DND-41 (cell line): ENCODE results near the gene SBNO1.

Experiments
- ATAC-seq: fragments of 200-7000 bp; cut with Tn5 transposase; 3 replicates; pipeline ENCODE4 v1.9.1; 2021; ENCODE audit warnings: low read depth; ENCODE audit not compliant: insufficient read depth
- DNase-seq: peaks from one replicate; pipeline ENCODE4 v3.0.0-alpha.2; 2020
- H2AFZ ChIP-seq: 2 replicates; pipeline ENCODE4 v1.6.0; 2012; ENCODE audit warnings: low read depth, low read length
- H3K27ac ChIP-seq: 2 replicates; pipeline ENCODE4 v1.5.1; 2012; ENCODE audit warnings: low read length, inconsistent platforms
- H3K27me3 ChIP-seq: fragments of 200-600 bp; sonication (generic); 2 replicates; pipeline ENCODE4 v1.6.0; 2012; ENCODE audit warnings: low read length, mild to moderate bottlenecking, inconsistent platforms; ENCODE audit not compliant: insufficient read depth, poor library complexity
- H3K36me3 ChIP-seq: 2 replicates; pipeline ENCODE4 v1.5.1; 2012; ENCODE audit warnings: low read length, inconsistent platforms; ENCODE audit not compliant: insufficient read depth
- H3K4me1 ChIP-seq: 2 replicates; pipeline ENCODE4 v1.5.1; 2012; ENCODE audit warnings: mild to moderate bottlenecking, low read length; ENCODE audit not compliant: insufficient read depth
- H3K4me2 ChIP-seq: 2 replicates; pipeline ENCODE4 v1.6.0; 2012; ENCODE audit warnings: mild to moderate bottlenecking, moderate library complexity, low read length, inconsistent platforms; ENCODE audit not compliant: insufficient read depth
- H3K4me3 ChIP-seq, 2 experiments: fragments of 200-600 bp in 1 of 2; shearing (Covaris generic) in 1 of 2; 2 replicates each; pipeline ENCODE4 v1.5.1; 2012 to 2016; ENCODE audit warnings: inconsistent platforms in 2 of 2, low read length in 2 of 2, mild to moderate bottlenecking in 2 of 2, low read depth in 1 of 2, moderate library complexity in 1 of 2
- H3K79me2 ChIP-seq: 2 replicates; pipeline ENCODE4 v1.6.0; 2012; ENCODE audit warnings: low read length, inconsistent platforms; ENCODE audit not compliant: insufficient read depth
- H3K9ac ChIP-seq: 2 replicates; pipeline ENCODE4 v1.6.0; 2012; ENCODE audit warnings: low read depth, mild to moderate bottlenecking, inconsistent platforms, low read length, moderate library complexity
- H3K9me3 ChIP-seq: 2 replicates; pipeline ENCODE4 v1.5.1; 2012; ENCODE audit warnings: low read length, moderate library complexity, mild to moderate bottlenecking, inconsistent platforms; ENCODE audit not compliant: insufficient read depth, severe bottlenecking
- H4K20me1 ChIP-seq: 2 replicates; pipeline ENCODE4 v1.6.0; 2012; ENCODE audit warnings: low read length; ENCODE audit not compliant: insufficient read depth
- EZH2 ChIP-seq: IDR thresholded peaks from 3 replicates; pipeline ENCODE4 v1.6.1; 2012; ENCODE audit warnings: borderline replicate concordance, low read depth, mild to moderate bottlenecking, moderate library complexity, low read length, inconsistent platforms; ENCODE audit not compliant: severe bottlenecking
- TF ChIP-seq, protein P1 (sequence below): IDR thresholded peaks from 2 replicates; pipeline ENCODE4 v1.5.1; 2012; ENCODE audit warnings: borderline replicate concordance, low read length, moderate library complexity, mild to moderate bottlenecking; ENCODE audit not compliant: poor library complexity, severe bottlenecking; ENCODE audit errors: extremely low read depth

The SBNO1 gene

DNA sequence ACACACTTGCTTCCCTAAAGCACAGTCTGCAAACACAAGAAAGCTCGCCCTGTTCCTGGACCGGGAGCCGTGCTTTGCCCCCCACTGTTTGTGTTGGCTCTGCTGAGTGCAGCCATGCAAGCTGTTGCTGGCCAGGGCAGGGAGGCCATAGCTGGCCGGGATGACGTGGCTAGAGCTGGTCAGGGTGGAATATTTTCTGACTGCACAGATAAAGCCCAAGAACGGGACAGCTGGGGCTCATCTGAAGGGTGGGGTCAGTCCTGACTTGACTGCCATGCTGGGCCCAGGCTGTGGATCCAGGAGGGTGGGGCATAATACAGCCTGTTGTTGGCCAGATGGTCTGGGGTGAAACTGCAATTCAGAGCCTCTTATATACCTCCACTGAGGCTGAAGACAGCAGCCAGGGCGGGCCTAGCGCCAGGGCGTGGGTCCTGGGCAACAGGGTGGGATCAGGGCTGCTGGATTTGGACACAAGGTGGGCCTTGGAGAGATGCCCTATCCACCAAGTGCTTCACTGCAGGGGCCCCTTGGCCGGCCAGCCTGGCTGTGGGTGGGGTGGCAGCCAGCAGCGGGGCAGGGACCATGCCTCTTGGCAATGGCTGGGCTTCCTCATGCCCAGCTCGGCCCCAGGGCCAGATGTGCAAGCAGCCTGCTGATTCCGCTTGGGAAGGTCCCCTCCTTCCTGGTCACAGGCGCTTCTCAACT is 34.1 kb upstream of the SBNO1 start:
- Histone ChIP-seq H3K27ac (no peak overlapping the region), H3K4me3 (no peak overlapping the region), H3K36me3 (peaks cover 81% of the 10 kb centered on the region), H2AFZ (no peak overlapping the region), H3K27me3 (no peaks in the 10 kb centered on the region), H3K9ac (no peak overlapping the region), H4K20me1 (peaks cover 60% of the 10 kb centered on the region), H3K4me2 (no peak overlapping the region), H3K4me1 (peaks cover 6% of the 10 kb centered on the region), H3K9me3 (no peaks in the 10 kb centered on the region), H3K79me2 (peaks cover 86% of the 10 kb centered on the region)
- no peak for TF ChIP-seq EZH2
- TF ChIP-seq, protein P1, sequence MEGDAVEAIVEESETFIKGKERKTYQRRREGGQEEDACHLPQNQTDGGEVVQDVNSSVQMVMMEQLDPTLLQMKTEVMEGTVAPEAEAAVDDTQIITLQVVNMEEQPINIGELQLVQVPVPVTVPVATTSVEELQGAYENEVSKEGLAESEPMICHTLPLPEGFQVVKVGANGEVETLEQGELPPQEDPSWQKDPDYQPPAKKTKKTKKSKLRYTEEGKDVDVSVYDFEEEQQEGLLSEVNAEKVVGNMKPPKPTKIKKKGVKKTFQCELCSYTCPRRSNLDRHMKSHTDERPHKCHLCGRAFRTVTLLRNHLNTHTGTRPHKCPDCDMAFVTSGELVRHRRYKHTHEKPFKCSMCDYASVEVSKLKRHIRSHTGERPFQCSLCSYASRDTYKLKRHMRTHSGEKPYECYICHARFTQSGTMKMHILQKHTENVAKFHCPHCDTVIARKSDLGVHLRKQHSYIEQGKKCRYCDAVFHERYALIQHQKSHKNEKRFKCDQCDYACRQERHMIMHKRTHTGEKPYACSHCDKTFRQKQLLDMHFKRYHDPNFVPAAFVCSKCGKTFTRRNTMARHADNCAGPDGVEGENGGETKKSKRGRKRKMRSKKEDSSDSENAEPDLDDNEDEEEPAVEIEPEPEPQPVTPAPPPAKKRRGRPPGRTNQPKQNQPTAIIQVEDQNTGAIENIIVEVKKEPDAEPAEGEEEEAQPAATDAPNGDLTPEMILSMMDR: no peak
- ATAC-seq (no peak), DNase-seq (no peak)

GRCh38 chr12:123398177-123398549 is 33.5 kb upstream of the SBNO1 start:
- DNase-seq (no peak), ATAC-seq (no peak)
- Histone ChIP-seq H4K20me1 (peaks cover 54% of the 10 kb centered on the region), H3K79me2 (peaks cover 87% of the 10 kb centered on the region), H3K4me2 (no peak overlapping the region), H3K9me3 (no peaks in the 10 kb centered on the region), H3K27ac (no peak overlapping the region), H3K36me3 (peaks cover 81% of the 10 kb centered on the region), H3K4me1 (peaks cover 6% of the 10 kb centered on the region), H3K9ac (no peak overlapping the region), H3K27me3 (no peaks in the 10 kb centered on the region), H3K4me3 (no peak overlapping the region), H2AFZ (no peak overlapping the region)
- TF ChIP-seq EZH2: no peak
- TF ChIP-seq, protein P1: no peak

- peaks cover 81% of the 10 kb centered on the region for H3K36me3 ChIP-seq
- ATAC-seq (no peak), DNase-seq (no peak)
- no peak overlapping the region for H3K4me2 ChIP-seq
- no peaks in the 10 kb centered on the region for H3K27me3 ChIP-seq
- TF ChIP-seq EZH2: no peak
- TF ChIP-seq, protein P1: no peak
- no peak overlapping the region for H3K9ac ChIP-seq
- H4K20me1 ChIP-seq: peaks cover 50% of the 10 kb centered on the region
- no peaks in the 10 kb centered on the region for H3K9me3 ChIP-seq
- H3K27ac ChIP-seq: no peak overlapping the region
- H3K79me2 ChIP-seq: peaks cover 87% of the 10 kb centered on the region
- peaks cover 6% of the 10 kb centered on the region for H3K4me1 ChIP-seq
- H2AFZ ChIP-seq: no peak overlapping the region
- no peak overlapping the region for H3K4me3 ChIP-seq
Observed at GRCh38 chr12:123397400-123397799, 32.8 kb upstream of the SBNO1 start.

GRCh38 chr12:123396954-123397353 is 32.3 kb upstream of the SBNO1 start:
- H3K9ac ChIP-seq: no peak overlapping the region
- peaks cover 87% of the 10 kb centered on the region for H3K79me2 ChIP-seq
- peaks cover 47% of the 10 kb centered on the region for H4K20me1 ChIP-seq
- peaks cover 8% of the 10 kb centered on the region for H3K4me1 ChIP-seq
- DNase-seq: no peak
- no peak overlapping the region for H3K27ac ChIP-seq
- H3K27me3 ChIP-seq: no peaks in the 10 kb centered on the region
- ATAC-seq: no peak
- H3K4me2 ChIP-seq: no peak overlapping the region
- peaks cover 81% of the 10 kb centered on the region for H3K36me3 ChIP-seq
- no peaks in the 10 kb centered on the region for H3K9me3 ChIP-seq
- TF ChIP-seq EZH2: no peak
- TF ChIP-seq, protein P1: no peak
- no peak overlapping the region for H2AFZ ChIP-seq
- no peak overlapping the region for H3K4me3 ChIP-seq
